Measurements from ENCODE around the gene LY86.

LY86 gene

GRCh38 chr6:6570929-6571671 lies 17.4 kb upstream of the LY86 start:
- TF ChIP-seq, protein P1, sequence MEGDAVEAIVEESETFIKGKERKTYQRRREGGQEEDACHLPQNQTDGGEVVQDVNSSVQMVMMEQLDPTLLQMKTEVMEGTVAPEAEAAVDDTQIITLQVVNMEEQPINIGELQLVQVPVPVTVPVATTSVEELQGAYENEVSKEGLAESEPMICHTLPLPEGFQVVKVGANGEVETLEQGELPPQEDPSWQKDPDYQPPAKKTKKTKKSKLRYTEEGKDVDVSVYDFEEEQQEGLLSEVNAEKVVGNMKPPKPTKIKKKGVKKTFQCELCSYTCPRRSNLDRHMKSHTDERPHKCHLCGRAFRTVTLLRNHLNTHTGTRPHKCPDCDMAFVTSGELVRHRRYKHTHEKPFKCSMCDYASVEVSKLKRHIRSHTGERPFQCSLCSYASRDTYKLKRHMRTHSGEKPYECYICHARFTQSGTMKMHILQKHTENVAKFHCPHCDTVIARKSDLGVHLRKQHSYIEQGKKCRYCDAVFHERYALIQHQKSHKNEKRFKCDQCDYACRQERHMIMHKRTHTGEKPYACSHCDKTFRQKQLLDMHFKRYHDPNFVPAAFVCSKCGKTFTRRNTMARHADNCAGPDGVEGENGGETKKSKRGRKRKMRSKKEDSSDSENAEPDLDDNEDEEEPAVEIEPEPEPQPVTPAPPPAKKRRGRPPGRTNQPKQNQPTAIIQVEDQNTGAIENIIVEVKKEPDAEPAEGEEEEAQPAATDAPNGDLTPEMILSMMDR (conservative IDR thresholded peaks at IDR 0.05; ENCODE audit: low read depth, low read length): no peak
- no peak for DNase-seq (ENCODE audit: low read depth)
- no peak overlapping the region for H3K4me3 ChIP-seq (ENCODE audit: low read depth, low read length)

DNA sequence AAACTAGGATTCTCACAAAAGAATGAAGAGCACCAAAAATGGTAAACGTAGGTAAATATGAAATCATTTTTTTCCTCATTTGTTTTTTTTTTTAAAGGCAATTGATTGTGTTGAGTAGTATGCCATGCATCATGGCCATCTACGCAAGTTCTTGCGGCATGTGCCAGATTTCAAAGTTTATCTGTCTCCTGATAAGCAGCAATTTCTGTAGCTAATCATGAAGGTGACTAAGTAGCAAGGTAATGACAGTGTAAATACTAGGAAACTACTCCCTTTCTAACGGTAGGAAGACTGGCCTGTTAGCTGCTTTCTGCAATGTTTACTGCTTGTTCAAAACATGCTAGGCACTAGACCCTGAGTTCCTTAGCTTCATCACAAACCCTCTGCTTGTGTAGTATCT lies 13.4 kb upstream of the LY86 start:
- no peak overlapping the region for H3K4me3 ChIP-seq (ENCODE audit: low read depth, low read length)
- TF ChIP-seq, protein P1 (conservative IDR thresholded peaks at IDR 0.05; ENCODE audit: low read depth, low read length): no peak
- DNase-seq (ENCODE audit: low read depth): no peak

- H3K4me3 ChIP-seq (ENCODE audit: low read depth, low read length): no peak overlapping the region
- TF ChIP-seq, protein P1 (conservative IDR thresholded peaks at IDR 0.05; ENCODE audit: low read depth, low read length): no peak
- DNase-seq (ENCODE audit: low read depth): no peak
Observed at GRCh38 chr6:6577735-6578134, 10.8 kb upstream of the LY86 start.

DNA sequence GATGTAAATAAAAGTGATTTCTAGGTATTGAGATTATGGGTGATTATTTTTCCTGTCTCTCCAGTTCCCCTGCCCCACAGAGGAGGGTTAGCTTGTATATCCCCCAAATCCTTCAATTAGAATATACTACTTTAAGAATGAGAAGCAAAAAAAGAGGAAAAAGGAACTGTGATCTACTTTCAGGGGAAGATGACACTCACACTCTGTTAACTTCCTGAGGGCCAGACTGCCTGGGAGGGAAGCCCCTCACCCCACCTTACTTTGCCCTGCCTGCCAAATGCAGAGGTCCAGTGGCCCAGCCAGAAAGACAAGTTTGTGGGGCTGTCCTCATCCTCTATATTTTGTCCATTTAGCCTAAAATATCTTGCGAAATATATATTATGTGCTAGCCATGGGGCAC lies 9.2 kb upstream of the LY86 start:
- TF ChIP-seq, protein P1 (conservative IDR thresholded peaks at IDR 0.05; ENCODE audit: low read depth, low read length): no peak
- H3K4me3 ChIP-seq (ENCODE audit: low read depth, low read length): no peak overlapping the region
- DNase-seq (ENCODE audit: low read depth): no peak

- TF ChIP-seq, protein P1 (conservative IDR thresholded peaks at IDR 0.05; ENCODE audit: low read depth, low read length): no peak
- DNase-seq (ENCODE audit: low read depth): no peak
- H3K4me3 ChIP-seq (ENCODE audit: low read depth, low read length): no peak overlapping the region
Observed at GRCh38 chr6:6580225-6580856, 8.2 kb upstream of the LY86 start.

- DNase-seq (ENCODE audit: low read depth): no peak
- TF ChIP-seq, protein P1 (conservative IDR thresholded peaks at IDR 0.05; ENCODE audit: low read depth, low read length): no peak
- no peak overlapping the region for H3K4me3 ChIP-seq (ENCODE audit: low read depth, low read length)
Observed at GRCh38 chr6:6581054-6581453, 7.5 kb upstream of the LY86 start.

GRCh38 chr6:6582131-6582530 lies 6.4 kb upstream of the LY86 start:
- no peak for DNase-seq (ENCODE audit: low read depth)
- TF ChIP-seq, protein P1 (conservative IDR thresholded peaks at IDR 0.05; ENCODE audit: low read depth, low read length): no peak
- H3K4me3 ChIP-seq (ENCODE audit: low read depth, low read length): no peak overlapping the region

All from choroid plexus epithelial cell (primary cell).